Activated CD8-positive, alpha-beta T cell treated with anti-CD3 and anti-CD28 coated beads for 36 hours (primary cell): ENCODE data around the gene PSMD1. TPM values are rescaled to one million over a fixed set of nuclear protein-coding genes. Genes with fewer than 3 reads are reported as not detected.

Experiments used
- ATAC-seq: fragments of 200-7000 bp; cut with Tn5 transposase; one replicate; pipeline ENCODE4 v1.10.0; 2021; ENCODE audit warnings: mild to moderate bottlenecking, moderate library complexity
- CTCF ChIA-PET: fragments of 350-600 bp; sonication (Branson Sonifier 250); formaldehyde crosslinking; loops from one replicate; lab custom pipeline; 2021; ENCODE audit warnings: antibody characterized with exemption; lab: Charles Lee
- POLR2A ChIA-PET: fragments of 350-600 bp; sonication (Branson Sonifier 250); formaldehyde crosslinking; loops from one replicate; lab custom pipeline; 2021; ENCODE audit warnings: antibody characterized with exemption; lab: Charles Lee
- DNase-seq: peaks from one replicate; pipeline ENCODE4 v3.0.0-alpha.2; 2020
- H3K27ac Mint-ChIP-seq: one replicate; pipeline ENCODE4 v1.8.0; 2021; ENCODE audit warnings: mild to moderate bottlenecking, mixed read lengths
- H3K27me3 Mint-ChIP-seq: one replicate; pipeline ENCODE4 v1.8.0; 2021; ENCODE audit warnings: mixed read lengths
- H3K36me3 Mint-ChIP-seq: one replicate; pipeline ENCODE4 v1.8.0; 2021; ENCODE audit warnings: low read depth, mixed read lengths
- H3K4me1 Mint-ChIP-seq: one replicate; pipeline ENCODE4 v1.8.0; 2021; ENCODE audit warnings: low read depth, mixed read lengths
- H3K4me3 Mint-ChIP-seq: one replicate; pipeline ENCODE4 v1.8.0; 2021; ENCODE audit warnings: mild to moderate bottlenecking, moderate library complexity, mixed read lengths
- H3K9me3 Mint-ChIP-seq: one replicate; pipeline ENCODE4 v1.8.0; 2021; ENCODE audit warnings: mixed read lengths
- CTCF ChIP-seq: fragments of 200-600 bp; IDR thresholded peaks from one replicate; pipeline ENCODE4 v1.8.0; 2022; ENCODE audit warnings: antibody characterized with exemption, mild to moderate bottlenecking
- intact Hi-C: fragments of 100-400 bp; cut with micrococcal nuclease; formaldehyde crosslinking; loops from one replicate; pipeline ENCODE4 v1.10.0; 2022
- total RNA-seq, 2 experiments: library from RNA; stranded (reverse); gene quantifications; one replicate each; pipeline ENCODE4 v1.2.3, GENCODE V29; 2021

The PSMD1 gene
- total RNA-seq, 2 experiments from 2014 or later: 106 to 114 TPM

GRCh38 chr2:231068525-231069222 is 12.0 kb downstream of the PSMD1 start:
- peaks cover 29% of the 10 kb centered on the region for H3K36me3 Mint-ChIP-seq
- CTCF ChIA-PET: interaction anchor here (0.6 to 2.0 kb wide), 4 partner anchors 10 to 82 kb away, joined by 3 to 10 read pairs (median 3); no protein-coding TSS in a partner anchor
- no peaks in the 10 kb centered on the region for H3K27me3 Mint-ChIP-seq
- TF ChIP-seq CTCF: no peak
- DNase-seq (peak; percentile 17), ATAC-seq (peak; percentile 67)
- H3K4me3 Mint-ChIP-seq: no peak overlapping the region
- H3K4me1 Mint-ChIP-seq: peaks cover 11% of the 10 kb centered on the region
- intact Hi-C loops: no loop called here
- peak overlapping the region; percentile 40 for H3K27ac Mint-ChIP-seq
- H3K9me3 Mint-ChIP-seq: no peaks in the 10 kb centered on the region
- POLR2A ChIA-PET: interaction anchor here (0.8 to 2.3 kb wide), 2 partner anchors 10 to 11 kb away, joined by 3 to 9 read pairs; no protein-coding TSS in a partner anchor

GRCh38 chr2:231069379-231070054 is 12.8 kb downstream of the PSMD1 start:
- Mint-ChIP-seq H3K9me3 (no peaks in the 10 kb centered on the region), H3K4me1 (peaks cover 11% of the 10 kb centered on the region), H3K27me3 (no peaks in the 10 kb centered on the region), H3K36me3 (peaks cover 27% of the 10 kb centered on the region), H3K4me3 (no peak overlapping the region), H3K27ac (no peak overlapping the region)
- ChIA-PET POLR2A (interaction anchor here (0.8 to 2.3 kb wide), 2 partner anchors 9 to 11 kb away, joined by 3 to 9 read pairs; no protein-coding TSS in a partner anchor), CTCF (interaction anchor here (1.0 to 2.0 kb wide), 5 partner anchors 13 to 245 kb away, joined by 3 to 10 read pairs (median 4); partner anchors contain the start of gene PSMD1)
- intact Hi-C loops: no loop called here
- no peak for TF ChIP-seq CTCF
- ATAC-seq (no peak), DNase-seq (no peak)

GRCh38 chr2:231084565-231084964 is 27.9 kb downstream of the PSMD1 start:
- H3K4me3 Mint-ChIP-seq: no peak overlapping the region
- H3K36me3 Mint-ChIP-seq: peaks cover 49% of the 10 kb centered on the region
- no peaks in the 10 kb centered on the region for H3K4me1 Mint-ChIP-seq
- no peak for ATAC-seq
- TF ChIP-seq CTCF: no peak
- CTCF ChIA-PET: interaction anchor here (0.9 kb wide), 1 partner anchor 32 kb away, joined by 4 read pairs; no protein-coding TSS in a partner anchor
- no peaks in the 10 kb centered on the region for H3K27me3 Mint-ChIP-seq
- intact Hi-C loops: no loop called here
- POLR2A ChIA-PET: no interaction called here
- no peak for DNase-seq
- no peaks in the 10 kb centered on the region for H3K9me3 Mint-ChIP-seq
- H3K27ac Mint-ChIP-seq: no peak overlapping the region

GRCh38 chr2:231088754-231089153 is 32.1 kb downstream of the PSMD1 start:
- Mint-ChIP-seq H3K4me1 (no peaks in the 10 kb centered on the region), H3K4me3 (no peak overlapping the region), H3K27me3 (no peaks in the 10 kb centered on the region), H3K27ac (no peak overlapping the region), H3K9me3 (no peaks in the 10 kb centered on the region), H3K36me3 (peaks cover 36% of the 10 kb centered on the region)
- no peak for DNase-seq
- intact Hi-C loops: no loop called here
- ChIA-PET POLR2A (no interaction called here), CTCF (interaction anchor here (1.3 to 1.6 kb wide), 2 partner anchors 36 to 264 kb away, joined by 3 to 5 read pairs; no protein-coding TSS in a partner anchor)
- ATAC-seq: no peak
- no peak for TF ChIP-seq CTCF
